Left cardiac atrium (tissue), 4 donors: ENCODE results near the gene ACSS3. TPM values are rescaled to one million over a fixed set of nuclear protein-coding genes. Genes with fewer than 3 reads are reported as not detected.
"Not testable (repeated sequence)": the region's sequence is repeated elsewhere in the genome, so short reads cannot be mapped to it uniquely, and the experiment has no call there.

Source experiments
- ATAC-seq, 2 donors: fragments of 200-7000 bp; cut with Tn5 transposase; one replicate each; pipeline ENCODE4 v1.9.1; 2020; ENCODE audit warnings: mild to moderate bottlenecking in 2 of 2, moderate library complexity in 2 of 2
- DNase-seq: peaks from one replicate; pipeline ENCODE4 v3.0.0-alpha.2; 2020
- intact Hi-C, 2 donors: fragments of 100-400 bp; cut with DNase I; formaldehyde crosslinking; loops; one replicate each; pipeline versions ENCODE4 v1.14.1 to v1.15.1; 2022 to 2023
- total RNA-seq, 2 donors: library from RNA; stranded (reverse); fragmentation: NEBNext Ultra II Directional; extraction: Animal tissue kit (Norgen Biotek cat#: 25700); gene quantifications; one replicate each; pipeline ENCODE4 v1.2.1, GENCODE V29; 2021
- donor health status: DM: no; HTN: yes; CAD: no.
- donor health status: DM: no; HTN: yes; CAD: no; lungs with severe emphysema.
- donor health status: DM: yes; HTN: yes; CAD: no.
- donor health status: Dilated cardiomyopathy.

The ACSS3 gene
- total RNA-seq, 2 donors from 2014 or later = 21.9 to 22.3 TPM

DNA sequence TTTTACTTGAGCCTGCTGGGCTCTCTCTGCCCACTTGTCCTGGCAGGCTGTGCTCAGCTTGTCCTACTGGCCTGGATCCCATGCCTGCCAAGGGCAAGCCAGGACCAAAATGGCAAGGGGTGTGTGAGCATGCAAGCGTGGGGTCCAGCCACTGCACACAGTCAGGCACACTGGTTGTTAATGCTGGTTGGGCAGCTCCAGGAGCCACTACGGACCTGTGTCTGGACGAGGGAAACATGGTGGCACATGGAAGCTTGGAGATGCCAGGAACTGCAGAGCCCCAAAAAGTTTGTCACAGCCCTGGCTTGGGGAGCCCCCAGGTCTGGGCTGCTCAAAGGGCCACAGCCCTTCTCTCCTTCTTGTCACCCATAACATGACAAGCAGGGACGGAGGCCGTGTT is 83.8 kb downstream of the ACSS3 start:
- no peak for DNase-seq
- intact Hi-C loops = no loop called here
- ATAC-seq = no peak

DNA sequence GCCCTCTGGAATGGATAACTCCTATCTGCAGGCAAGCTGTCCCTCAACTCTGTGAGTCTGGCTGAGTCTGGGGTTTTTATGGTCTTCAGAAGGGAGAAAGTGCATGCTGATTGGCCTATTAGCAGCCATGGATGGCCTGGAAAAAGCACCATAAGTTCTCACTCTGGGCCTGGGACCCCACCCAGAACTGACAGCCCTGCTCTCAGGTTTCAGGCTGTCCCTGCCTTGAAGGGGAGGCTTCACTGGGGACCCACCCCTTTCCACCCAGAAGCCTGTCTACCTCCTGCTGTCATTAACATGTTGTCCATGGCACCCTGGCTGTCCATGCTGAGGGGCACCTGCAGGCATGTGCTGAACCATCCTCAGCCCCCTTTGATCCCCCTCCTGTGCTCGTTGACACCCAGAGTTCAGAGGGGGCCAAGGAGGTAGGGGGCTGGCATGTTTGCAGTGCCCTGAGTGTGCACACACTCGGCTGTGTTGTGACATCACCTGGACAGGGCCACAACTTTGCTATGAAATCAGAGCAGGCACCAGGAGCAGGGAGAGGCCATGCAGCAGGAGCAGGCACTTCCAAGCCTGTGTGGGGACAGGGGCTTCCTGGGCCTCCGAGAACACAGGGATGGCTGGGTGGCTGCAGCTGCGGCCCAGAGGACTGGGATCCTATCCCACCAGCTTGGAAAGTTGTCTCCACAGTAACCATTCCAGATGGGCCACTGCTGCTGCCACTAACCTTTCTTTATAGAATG is 84.7 kb downstream of the ACSS3 start:
- ATAC-seq = no peak
- intact Hi-C loops = no loop called here
- DNase-seq = no peak

DNA sequence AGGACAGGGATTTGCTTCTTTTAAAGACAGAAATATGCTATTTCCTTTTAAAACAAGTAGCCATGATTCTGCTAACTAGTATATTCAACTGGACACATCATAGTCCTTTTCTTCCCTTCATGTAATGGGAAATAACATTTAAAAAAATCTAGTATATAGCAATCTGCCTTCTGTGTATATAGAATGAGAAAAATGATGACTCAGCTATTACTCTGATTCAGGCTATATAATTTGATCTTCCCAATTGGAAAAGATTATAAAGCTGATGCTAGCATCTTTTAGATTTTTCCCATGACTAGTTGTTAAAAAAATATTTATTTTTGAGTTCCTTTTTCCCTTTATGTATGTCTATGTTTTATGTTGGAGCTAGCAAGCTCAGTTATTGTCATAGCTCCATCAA is 86.9 kb downstream of the ACSS3 start:
- intact Hi-C loops = no loop called here
- ATAC-seq = no peak
- DNase-seq = no peak

DNA sequence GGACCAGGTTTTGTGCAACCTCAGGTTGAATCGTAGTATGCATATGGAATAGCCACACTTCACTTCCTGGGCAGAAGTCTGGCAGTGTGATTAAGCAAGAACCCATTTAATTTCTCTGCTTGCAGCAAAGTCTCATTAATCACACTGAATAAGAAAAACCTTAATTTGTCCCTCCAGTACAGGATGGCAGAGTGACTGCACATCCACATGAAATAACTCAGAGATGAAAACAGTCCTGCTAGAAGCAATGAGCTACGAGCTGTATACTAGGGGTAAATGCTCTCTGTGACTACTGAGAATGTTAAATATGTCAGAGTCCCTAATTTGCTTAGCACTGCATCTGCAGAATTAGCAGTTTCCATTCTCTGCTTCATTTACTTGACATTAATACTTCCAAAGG is 88.9 kb downstream of the ACSS3 start:
- ATAC-seq = no peak

DNA sequence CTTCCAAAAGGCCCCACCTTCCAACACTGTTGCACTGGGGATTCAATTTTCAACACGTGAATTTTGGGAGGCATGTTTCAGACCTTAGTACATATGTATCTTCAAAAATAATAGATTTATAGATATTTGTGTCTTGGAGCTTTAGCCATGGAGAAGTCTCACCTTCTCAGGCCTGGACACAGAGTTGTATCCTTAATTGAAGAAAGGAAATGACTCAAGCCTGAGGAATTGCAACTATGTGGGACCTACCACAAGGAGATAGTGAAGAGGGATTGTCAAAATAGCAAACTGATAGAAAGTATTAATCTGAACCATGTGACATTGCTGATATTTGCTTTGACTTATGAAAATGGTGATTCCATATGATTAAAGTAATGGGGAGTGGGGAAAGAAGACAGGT is 89.8 kb downstream of the ACSS3 start:
- intact Hi-C loops = no loop called here
- no peak for ATAC-seq

More for the DNA sequence above, 88.9 kb downstream of the ACSS3 start:
- intact Hi-C loops = no loop called here
- DNase-seq = no peak

DNA sequence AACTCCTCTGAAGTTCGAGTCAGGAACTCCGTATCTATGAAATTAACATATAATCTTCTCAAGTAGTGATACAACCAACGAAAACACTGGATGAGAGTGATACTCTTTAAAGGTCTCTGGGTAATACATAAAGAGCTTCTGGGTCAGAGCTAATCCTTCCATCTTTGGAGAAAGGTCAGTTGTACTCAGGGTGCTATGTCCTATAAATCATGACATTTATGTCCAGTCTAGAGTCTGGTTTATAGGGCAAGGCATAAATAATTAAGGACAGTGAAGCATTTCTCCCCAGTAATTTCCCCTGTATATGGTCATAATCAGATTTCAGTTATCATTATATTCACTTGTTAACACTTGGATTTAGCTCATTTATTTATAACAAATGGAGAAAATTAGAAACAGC is 90.6 kb downstream of the ACSS3 start:
- intact Hi-C loops = no loop called here
- no peak for ATAC-seq
- DNase-seq = no peak

More for the DNA sequence above, 89.8 kb downstream of the ACSS3 start:
- no peak for DNase-seq

DNA sequence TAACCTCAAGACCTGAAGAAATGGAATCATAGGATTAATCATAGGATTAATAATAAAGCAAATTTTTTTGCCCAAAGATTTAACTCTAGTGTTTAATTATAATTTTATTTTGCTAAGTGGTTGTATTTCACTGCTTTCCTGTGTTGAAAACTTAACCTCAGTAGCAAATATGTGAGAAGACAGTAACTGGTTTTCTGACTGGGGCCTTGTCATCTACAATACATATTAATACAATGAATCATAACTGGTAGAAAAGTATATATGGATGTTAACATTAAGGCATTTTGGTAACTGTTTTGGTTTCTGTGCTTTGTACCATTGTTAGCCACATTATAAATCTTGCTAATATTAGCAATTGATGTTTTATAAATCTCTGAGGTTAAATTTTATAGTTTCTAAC is 92.2 kb downstream of the ACSS3 start:
- intact Hi-C loops = no loop called here
- DNase-seq = no peak
- no peak for ATAC-seq

DNA sequence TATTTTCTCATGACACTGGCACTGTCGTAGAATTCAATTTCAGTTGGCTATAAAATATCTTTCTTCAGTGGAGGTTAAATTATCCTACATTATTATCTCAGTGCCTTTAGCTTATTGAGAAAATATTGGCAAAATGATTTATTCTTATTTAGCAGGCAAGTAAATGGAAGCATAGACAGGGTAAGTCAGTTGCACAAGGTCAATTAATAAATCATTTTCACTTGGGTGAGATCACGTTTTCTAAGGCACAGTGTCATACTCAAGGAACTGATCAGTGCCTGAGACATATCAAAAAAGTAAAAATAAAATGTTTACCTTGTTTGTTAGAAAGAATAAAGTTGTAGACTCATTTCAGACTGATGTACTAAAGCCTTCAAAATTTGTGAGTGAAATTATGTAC is 95.0 kb downstream of the ACSS3 start:
- ATAC-seq (no peak), DNase-seq (no peak)
- intact Hi-C loops = no loop called here

DNA sequence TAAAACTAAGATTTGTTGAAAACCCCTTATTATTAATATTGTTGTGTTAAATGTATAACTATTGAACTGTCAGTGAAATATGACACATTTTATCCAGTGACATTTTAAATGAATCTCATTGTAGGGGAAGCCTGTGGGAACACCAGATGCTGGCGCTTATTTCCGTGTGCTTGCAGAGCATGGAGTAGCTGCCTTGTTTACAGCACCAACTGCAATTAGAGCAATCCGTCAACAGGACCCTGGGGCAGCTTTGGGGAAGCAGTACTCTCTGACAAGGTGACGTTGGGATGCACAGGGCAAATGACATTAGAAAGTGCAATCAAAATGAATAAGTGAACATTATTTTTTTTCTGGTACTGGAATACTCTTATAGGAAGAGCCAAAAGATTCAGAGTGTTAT is 96.8 kb downstream of the ACSS3 start:
- intact Hi-C loops = no loop called here
- DNase-seq = no peak
- ATAC-seq = no peak

DNA sequence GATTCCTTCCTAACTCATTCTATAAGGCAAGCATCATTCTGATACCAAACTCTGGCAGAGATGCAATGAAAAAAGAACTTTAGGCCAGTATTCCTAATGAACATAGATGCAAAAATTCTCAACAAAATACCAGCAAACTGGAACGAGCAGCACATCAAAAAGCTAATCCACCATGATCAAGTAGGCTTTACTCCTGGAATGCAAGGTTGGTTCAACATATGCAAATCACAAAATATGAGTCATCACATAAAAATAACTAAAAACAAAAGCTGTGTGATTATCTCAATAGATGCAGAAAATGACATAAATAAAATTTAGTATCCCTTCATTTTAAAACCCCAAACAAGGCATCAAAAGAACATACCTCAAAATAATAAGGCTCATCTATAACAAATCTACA is 98.9 kb downstream of the ACSS3 start:
- intact Hi-C loops = no loop called here
- no peak for ATAC-seq
- no peak for DNase-seq

DNA sequence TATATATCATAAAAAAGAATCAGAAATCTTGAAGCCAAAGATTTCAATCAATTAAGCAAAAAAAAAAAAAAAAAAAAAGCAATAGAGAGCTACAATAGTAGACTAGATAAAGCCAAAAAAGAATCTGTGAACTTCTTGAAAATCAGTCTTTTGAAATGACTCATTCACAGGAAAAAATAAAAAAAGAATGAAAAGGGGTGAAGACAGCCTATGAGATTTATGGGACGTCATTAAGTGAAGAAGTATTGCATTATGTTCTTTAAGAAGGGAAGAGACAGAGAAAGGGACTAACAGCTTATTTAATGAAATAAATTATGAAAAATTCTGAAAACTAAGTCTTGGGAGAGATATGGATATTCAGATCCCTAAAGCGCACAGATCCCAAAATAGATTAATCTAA is 103.8 kb downstream of the ACSS3 start:
- no peak for ATAC-seq
- intact Hi-C loops = no loop called here
- DNase-seq = no peak

DNA sequence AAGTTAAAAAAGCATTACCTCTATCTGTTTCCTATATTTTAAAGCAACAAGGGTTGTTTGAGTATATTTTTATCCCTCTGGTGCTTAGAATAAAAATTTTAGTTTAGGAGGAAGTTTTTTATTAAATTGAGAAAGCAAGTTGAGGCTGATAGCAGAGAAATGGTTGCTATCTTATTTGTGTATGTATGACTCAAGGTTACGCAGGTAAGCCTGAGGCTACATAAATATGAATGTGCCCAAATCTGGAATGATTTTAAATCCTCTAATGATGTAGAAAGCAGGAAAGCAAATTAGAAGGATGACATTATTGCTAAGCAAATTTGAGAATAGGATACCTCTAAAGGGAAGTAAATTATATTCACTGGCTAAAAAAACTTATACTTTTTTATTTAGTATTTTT is 109.8 kb downstream of the ACSS3 start:
- ATAC-seq = no peak
- no peak for DNase-seq
- intact Hi-C loops = no loop called here

DNA sequence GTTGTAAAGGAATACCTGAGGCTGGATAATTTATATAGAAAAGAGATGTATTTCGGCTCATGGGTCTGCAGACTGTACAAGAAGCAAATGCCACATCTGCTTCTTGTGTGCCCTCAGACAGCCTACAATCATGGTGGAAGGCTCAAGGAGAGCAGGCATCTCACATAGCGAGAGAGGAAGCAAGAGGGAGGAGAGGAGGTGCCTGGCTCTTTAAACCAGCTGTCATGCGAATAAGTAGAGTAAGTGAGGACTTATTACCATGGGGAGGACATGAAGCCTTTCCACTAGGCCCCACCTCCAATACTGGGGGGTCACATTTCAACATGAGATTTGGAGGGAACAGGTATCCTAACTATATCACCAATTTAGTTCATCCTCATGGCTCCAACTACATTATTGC is 118.7 kb downstream of the ACSS3 start:
- no peak for ATAC-seq
- no peak for DNase-seq
- intact Hi-C loops = no loop called here

DNA sequence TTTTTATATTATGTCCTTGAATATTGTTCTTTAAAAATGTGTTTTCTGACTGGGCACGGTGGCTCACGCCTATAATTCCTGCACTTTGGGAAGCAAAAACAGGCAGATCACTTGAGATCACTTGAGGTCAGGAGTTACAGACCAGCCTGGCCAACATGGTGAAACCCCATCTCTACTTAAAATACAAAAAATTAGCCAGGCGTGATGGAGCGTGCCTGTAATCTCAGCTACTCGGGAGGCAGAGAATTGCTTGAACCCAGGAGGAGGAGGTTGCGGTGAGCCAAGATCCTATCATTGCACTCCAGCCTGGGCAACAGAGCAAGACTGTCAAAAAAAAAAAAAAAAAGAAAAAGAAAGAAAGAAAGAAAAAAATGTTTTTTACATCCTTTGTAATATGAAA is 122.7 kb downstream of the ACSS3 start:
- DNase-seq, intact Hi-C loops, ATAC-seq: not testable (repeated sequence)

DNA sequence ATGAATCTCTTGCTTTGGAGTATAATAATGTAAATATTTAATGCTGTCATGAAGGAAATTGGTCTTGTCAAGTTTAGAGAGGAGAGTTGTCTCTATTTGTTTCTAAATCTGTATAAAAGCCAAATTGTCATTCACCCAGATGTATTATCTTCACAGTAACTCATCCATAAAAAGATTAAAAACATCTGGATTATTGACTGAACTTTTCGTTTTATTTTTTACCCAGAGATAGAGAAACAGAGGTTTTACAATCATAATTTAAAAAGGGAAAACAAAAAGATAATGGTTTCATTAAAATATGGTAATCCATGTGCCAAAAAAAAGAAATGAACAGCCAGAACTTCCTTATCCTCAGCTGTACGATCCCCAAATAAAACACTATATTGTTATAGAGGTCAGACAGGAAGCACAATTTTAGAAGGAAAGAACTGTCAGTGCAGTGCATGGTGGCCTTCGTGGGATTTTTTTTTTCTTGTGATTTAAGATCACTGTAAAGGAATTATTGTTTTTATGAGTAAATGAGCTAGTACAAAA is 125.9 kb downstream of the ACSS3 start:
- intact Hi-C loops = no loop called here
- no peak for ATAC-seq

DNA sequence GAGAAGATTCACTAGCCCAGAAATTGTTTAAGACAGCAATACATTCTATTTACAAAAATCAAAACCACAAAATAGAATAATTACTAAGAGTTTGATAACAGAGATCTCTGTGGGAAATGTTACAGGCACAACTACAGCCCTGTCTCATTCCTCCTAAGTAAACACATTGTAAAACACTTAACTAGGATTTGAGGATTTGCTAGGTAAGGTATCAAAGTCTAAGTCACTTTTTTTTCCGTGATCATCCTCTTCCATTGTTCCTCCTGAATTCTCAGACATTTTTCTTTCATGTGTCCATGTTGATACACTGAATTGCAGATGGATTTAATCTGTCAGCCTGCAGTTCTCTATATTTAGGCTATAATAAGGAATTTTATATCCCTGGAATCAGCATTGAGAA is 127.5 kb downstream of the ACSS3 start:
- no peak for DNase-seq
- ATAC-seq = no peak
- intact Hi-C loops = no loop called here

More for the DNA sequence above, 125.9 kb downstream of the ACSS3 start:
- DNase-seq = no peak

DNA sequence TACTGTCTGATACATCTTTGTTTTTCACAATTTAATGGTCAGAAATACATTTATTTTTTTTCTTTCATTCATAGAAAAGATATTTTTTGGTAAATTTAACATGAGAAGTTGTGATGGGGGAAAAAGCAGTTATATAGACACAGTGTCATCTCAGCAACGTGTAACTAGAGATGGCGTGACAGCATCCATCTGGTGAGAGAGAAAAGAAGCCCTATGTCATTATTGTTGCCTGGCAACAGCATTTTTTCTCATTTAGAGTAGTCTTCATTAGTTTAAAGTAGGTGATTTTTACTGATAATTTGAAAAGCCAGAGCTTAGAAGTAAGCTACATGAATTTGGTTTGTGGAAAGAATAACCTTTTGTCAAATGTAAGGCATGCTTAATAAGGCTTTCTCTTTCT is 128.6 kb downstream of the ACSS3 start:
- DNase-seq (no peak), ATAC-seq (no peak)
- intact Hi-C loops = no loop called here

DNA sequence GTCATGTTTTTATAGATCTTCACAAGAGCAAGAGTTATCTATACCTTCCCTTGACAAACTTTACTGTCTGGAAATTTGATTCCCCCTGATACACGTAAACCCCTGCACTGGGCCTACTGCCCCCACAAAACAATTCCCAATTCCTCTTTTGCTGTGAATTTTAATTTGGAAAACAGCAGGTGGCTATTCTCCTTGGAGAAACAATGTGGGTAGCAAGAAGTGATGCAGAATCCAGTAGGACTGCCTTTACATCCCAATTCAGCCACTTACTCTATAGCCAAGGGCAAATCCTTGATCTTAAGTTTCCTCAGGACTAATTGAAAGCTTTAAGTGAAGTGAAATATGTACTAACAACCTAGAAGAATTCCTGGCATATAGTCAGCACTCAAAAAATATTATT is 129.3 kb downstream of the ACSS3 start:
- DNase-seq (no peak), ATAC-seq (no peak)
- intact Hi-C loops = no loop called here

DNA sequence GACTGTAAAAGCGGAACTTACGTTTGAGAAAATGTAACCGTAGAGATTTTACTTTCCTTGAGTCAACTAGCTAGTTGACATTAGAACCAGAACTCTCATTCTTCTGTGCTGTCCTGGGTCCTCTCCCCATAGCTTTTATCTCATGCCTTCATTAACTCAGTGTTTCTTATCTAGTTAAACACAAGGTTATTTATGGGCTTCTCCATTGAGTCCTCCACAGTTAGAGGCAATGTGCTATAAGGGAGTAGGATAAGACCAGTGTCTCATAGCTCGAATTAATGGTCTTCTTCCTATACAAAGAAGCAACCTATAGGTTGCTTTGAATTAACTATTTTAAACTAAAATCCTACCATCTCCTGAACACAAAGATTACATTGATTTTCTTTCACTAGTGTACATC is 129.8 kb downstream of the ACSS3 start:
- intact Hi-C loops = no loop called here
- DNase-seq = no peak
- ATAC-seq = peak in 1 of 2 donors; percentile 23

DNA sequence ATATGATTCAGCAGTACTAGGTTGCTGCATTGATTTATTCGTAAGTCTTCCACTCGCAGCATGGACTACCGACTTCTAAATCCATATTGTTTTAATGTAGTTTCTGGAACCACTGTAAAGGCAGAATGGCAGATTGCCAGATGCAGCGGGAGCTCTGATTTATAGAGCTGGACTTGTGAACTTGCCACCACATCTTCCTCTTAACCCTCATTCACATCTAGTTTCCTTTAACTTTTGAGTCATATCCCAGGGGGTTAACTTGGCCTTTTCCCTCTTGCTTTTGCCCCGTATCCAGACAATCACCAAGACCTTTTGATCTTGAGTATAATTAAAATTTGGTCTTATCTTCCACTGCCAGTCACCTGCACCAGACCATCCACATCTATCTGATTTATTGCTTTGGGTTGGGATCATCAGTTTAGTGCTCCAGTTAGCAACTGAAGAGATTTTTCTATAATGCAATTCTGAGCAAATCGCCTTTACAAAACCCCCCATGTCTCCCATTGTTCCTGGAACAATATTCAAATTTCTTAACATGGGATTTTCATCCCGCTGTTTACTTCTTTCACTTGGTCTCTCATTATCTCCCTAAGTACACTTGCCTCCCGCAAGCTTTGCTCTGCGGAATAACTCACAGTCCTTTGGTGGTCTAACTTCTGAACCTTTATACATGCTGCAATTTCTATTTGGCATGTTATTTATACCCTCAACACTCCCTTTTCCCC is 130.5 kb downstream of the ACSS3 start:
- intact Hi-C loops = no loop called here
- DNase-seq (no peak), ATAC-seq (no peak)

DNA sequence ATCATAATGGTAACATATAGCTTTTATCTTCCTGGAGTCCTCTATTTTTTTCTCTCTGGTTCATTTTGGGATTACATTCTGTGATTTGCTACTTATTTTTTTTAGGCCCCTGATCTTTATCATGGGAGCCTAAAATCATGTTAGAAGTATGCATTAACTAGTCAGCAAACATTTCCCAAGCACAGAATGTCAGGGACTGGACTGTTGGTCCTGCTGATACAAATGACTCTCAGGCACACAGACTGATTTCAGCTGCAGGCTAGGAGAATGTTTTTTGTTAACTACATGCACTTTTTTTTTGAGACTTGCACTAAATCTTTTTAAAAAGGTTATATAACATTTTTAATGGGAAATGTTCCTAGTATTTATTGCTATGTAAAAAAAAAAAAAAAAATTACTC is 131.1 kb downstream of the ACSS3 start:
- ATAC-seq = peak in 1 of 2 donors; percentile 42
- intact Hi-C loops = no loop called here

More for the DNA sequence above, 131.1 kb downstream of the ACSS3 start:
- no peak for DNase-seq
